Effector memory CD4-positive, alpha-beta T cell (primary cell): ENCODE results near the gene SLC4A8.

Experiments
- DNase-seq, 3 donors: peaks; one replicate each; pipeline ENCODE4 v3.0.0-alpha.2; 2020
- H3K27ac ChIP-seq: 2 replicates; pipeline ENCODE4 v1.7.0; 2013; ENCODE audit warnings: mild to moderate bottlenecking, low read length, moderate library complexity; ENCODE audit not compliant: insufficient read depth, poor library complexity, severe bottlenecking
- H3K27me3 ChIP-seq: replicated peaks from 2 replicates; pipeline ENCODE4 v1.7.0; 2013; ENCODE audit warnings: mild to moderate bottlenecking, low read length; ENCODE audit not compliant: insufficient read depth, control insufficient read depth, poor library complexity, severe bottlenecking
- H3K36me3 ChIP-seq: 2 replicates; pipeline ENCODE4 v1.7.0; 2013; ENCODE audit warnings: mild to moderate bottlenecking, low read length, moderate library complexity; ENCODE audit not compliant: control insufficient read depth, insufficient read depth
- H3K4me1 ChIP-seq: 2 replicates; pipeline ENCODE4 v1.7.0; 2013; ENCODE audit warnings: low read length, mild to moderate bottlenecking; ENCODE audit not compliant: control insufficient read depth, insufficient read depth, poor library complexity, severe bottlenecking
- H3K4me3 ChIP-seq: 2 replicates; pipeline ENCODE4 v1.7.0; 2013; ENCODE audit warnings: low read length, low read depth, mild to moderate bottlenecking; ENCODE audit not compliant: insufficient read depth, poor library complexity, severe bottlenecking
- H3K9me3 ChIP-seq: 2 replicates; pipeline ENCODE4 v1.7.0; 2013; ENCODE audit warnings: mild to moderate bottlenecking, low read length, moderate library complexity; ENCODE audit not compliant: control insufficient read depth

SLC4A8 gene

DNA sequence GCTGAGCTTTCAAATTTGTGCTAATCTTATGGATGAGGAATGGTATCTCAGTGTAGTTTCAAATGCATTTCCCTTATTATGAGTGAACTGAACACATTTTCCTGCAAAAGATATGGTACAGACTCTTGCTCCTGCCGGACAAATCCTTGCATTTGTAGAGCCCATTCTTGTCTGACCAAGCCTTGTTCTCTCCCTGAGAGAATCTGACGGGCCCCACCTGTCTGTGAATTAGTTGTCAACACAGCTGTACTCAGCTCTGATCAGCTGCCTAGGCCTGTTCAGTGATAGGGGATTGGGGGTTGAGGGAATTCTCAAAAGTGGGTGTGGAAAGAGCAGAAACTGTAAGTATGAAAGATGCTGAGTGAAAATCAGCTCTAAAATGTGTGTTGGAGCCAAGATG lies 123.6 kb downstream of the SLC4A8 start:
- H3K4me3 ChIP-seq = no peak overlapping the region

DNA sequence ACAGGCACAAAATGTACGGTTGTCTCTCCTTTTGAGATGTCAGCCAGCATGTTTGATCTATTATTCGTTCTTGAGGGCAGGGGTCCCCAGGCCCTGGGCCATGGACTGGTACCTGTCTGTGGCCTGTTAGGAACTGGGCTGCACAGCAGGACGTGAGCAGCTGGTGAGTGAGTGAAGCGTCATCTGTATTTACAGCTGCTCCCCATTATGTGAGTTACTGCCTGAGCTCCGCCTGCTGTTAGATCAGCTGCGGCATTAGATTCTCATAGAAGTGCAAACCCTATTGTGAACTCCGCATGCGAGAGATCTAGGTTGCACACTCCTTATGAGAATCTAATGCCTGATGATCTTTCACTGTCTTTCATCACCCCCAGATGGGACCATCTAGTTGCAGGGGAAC lies 125.0 kb downstream of the SLC4A8 start:
- DNase-seq = no peak
- no peak overlapping the region for H3K27ac ChIP-seq

More for the DNA sequence above, 123.6 kb downstream of the SLC4A8 start:
- H3K27me3 ChIP-seq = peaks cover 3% of the 10 kb centered on the region
- H3K9me3 ChIP-seq = no peaks in the 10 kb centered on the region
- no peaks in the 10 kb centered on the region for H3K36me3 ChIP-seq
- DNase-seq = no peak
- no peak overlapping the region for H3K27ac ChIP-seq
- H3K4me1 ChIP-seq = no peaks in the 10 kb centered on the region

More for the DNA sequence above, 125.0 kb downstream of the SLC4A8 start:
- H3K36me3 ChIP-seq = no peaks in the 10 kb centered on the region
- no peaks in the 10 kb centered on the region for H3K4me1 ChIP-seq
- no peak overlapping the region for H3K4me3 ChIP-seq
- H3K27me3 ChIP-seq = peaks cover 3% of the 10 kb centered on the region
- H3K9me3 ChIP-seq = no peaks in the 10 kb centered on the region
